Esophagus muscularis mucosa (tissue), 4 donors: ENCODE results near the gene CIITA.

Source experiments
- CTCF ChIP-seq, 3 experiments: fragments of 200-600 bp in 2 of 3; fragments of 450-650 bp in 1 of 3; sonication (generic) in 2 of 3; IDR thresholded peaks; one replicate each; pipeline ENCODE4 v1.5.1; 2017 to 2019; ENCODE audit warnings: antibody characterized with exemption in 3 of 3, mild to moderate bottlenecking in 2 of 3, moderate library complexity in 1 of 3
- EP300 ChIP-seq: sonication (generic); formaldehyde crosslinking; IDR thresholded peaks from one replicate; pipeline ENCODE4 v1.6.1; 2017; ENCODE audit warnings: antibody characterized with exemption
- POLR2A ChIP-seq: fragments of 450-650 bp; IDR thresholded peaks from one replicate; pipeline ENCODE4 v1.6.1; 2017; ENCODE audit warnings: antibody characterized with exemption, moderate library complexity, mild to moderate bottlenecking, low read depth

- TF ChIP-seq CTCF (IDR thresholded peaks at IDR 0.05), result no peak
- no peak for TF ChIP-seq EP300
- no peak for TF ChIP-seq POLR2A
Measured at GRCh38 chr16:10859020-10859419, 18.0 kb upstream of the CIITA start.
